Esophagus squamous epithelium (tissue), 4 donors: ENCODE results near the gene MMP24.
"Not testable (repeated sequence)": the region's sequence is repeated elsewhere in the genome, so short reads cannot be mapped to it uniquely, and the experiment has no call there.

ENCODE experiments used
- POLR2A ChIP-seq, 4 donors: fragments of 450-650 bp; IDR thresholded peaks; one replicate each; pipeline ENCODE4 v1.6.1; 2017; ENCODE audit warnings: antibody characterized with exemption in 4 of 4, mild to moderate bottlenecking in 4 of 4, moderate library complexity in 3 of 4
- TF ChIP-seq, protein P1 (sequence below), 6 experiments: fragments of 450-650 bp in 4 of 6; fragments of 200-600 bp in 2 of 6; sonication (generic) in 2 of 6; IDR thresholded peaks; one replicate each; pipeline ENCODE4 v1.5.1; 2016 to 2019; ENCODE audit warnings: antibody characterized with exemption in 6 of 6, mild to moderate bottlenecking in 4 of 6, moderate library complexity in 4 of 6

DNA sequence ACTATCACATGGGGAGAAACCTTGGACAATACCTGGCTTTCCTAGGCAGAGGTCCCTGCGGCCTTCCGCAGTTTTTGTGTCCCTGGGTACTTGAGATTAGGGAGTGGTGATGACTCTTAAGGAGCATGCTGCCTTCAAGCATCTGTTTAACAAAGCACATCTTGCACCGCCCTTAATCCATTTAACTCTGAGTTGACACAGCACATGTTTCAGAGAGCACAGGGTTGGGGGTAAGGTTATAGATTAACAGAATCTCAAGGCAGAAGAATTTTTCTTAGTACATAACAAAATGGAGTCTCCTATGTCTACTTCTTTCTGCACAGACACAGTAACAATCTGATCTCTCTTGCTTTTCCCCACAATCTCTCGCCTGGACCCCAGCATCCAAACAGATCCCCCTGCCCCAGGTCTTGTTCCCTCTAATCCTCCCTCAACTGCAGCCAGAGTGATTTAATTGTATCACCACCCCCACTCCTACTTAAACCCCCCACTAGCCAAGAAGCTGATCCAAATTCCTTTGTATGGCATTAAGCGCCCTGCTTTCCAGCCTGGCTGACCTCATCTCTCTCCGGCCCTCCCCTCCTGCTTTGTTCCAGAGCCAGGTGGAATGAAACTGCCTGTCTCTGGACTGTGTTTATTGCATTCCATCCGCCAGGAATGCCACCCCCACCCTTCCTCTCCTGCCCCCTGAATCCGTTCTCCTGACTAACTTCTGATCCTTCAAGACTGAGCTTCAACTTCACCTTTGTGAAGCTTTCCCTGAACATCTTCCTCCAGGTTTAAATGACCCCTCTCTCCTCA lies 36.4 kb downstream of the MMP24 start:
- TF ChIP-seq, protein P1, sequence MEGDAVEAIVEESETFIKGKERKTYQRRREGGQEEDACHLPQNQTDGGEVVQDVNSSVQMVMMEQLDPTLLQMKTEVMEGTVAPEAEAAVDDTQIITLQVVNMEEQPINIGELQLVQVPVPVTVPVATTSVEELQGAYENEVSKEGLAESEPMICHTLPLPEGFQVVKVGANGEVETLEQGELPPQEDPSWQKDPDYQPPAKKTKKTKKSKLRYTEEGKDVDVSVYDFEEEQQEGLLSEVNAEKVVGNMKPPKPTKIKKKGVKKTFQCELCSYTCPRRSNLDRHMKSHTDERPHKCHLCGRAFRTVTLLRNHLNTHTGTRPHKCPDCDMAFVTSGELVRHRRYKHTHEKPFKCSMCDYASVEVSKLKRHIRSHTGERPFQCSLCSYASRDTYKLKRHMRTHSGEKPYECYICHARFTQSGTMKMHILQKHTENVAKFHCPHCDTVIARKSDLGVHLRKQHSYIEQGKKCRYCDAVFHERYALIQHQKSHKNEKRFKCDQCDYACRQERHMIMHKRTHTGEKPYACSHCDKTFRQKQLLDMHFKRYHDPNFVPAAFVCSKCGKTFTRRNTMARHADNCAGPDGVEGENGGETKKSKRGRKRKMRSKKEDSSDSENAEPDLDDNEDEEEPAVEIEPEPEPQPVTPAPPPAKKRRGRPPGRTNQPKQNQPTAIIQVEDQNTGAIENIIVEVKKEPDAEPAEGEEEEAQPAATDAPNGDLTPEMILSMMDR (IDR thresholded peaks at IDR 0.05) = not testable (repeated sequence)
- not testable (repeated sequence) for TF ChIP-seq POLR2A (IDR thresholded peaks at IDR 0.05)
